Thyroid gland (tissue), 4 donors: Measurements from ENCODE around the gene VTA1.

Experiments
- CTCF ChIP-seq, 6 experiments: fragments of 200-600 bp in 3 of 6; fragments of 450-650 bp in 3 of 6; sonication (generic) in 3 of 6; IDR thresholded peaks; one replicate each; pipeline ENCODE4 v1.5.1; 2016 to 2019; ENCODE audit warnings: antibody characterized with exemption in 6 of 6, mild to moderate bottlenecking in 2 of 6, inconsistent platforms in 1 of 6, moderate library complexity in 1 of 6
- POLR2A ChIP-seq, 2 donors: fragments of 450-650 bp; IDR thresholded peaks; one replicate each; pipeline ENCODE4 v1.6.1; 2017; ENCODE audit warnings: antibody characterized with exemption in 2 of 2, mild to moderate bottlenecking in 2 of 2, moderate library complexity in 1 of 2

DNA sequence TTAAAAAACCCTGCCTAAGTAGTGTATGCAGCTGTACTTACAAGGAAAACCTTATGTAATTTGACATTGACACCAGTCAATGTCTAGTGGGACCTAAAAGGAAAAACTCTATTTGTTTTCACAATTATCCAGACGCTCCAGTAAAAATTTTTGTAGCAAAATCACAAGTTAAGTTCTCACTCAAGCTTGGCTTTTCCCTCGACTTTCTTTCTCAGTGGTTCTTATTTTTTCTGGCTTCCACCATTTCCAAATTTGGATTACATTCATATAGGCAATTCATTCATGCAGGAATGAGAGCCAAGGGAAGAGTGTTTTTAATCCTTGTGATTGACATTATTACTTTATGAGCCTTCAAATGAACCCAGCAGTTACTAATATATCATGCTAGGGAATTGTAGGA lies 88.7 kb downstream of the VTA1 start:
- TF ChIP-seq CTCF (IDR thresholded peaks at IDR 0.05) (no peak), POLR2A (IDR thresholded peaks at IDR 0.05) (no peak)
